Fibroblast of lung (primary cell): Measurements from ENCODE around the gene SHISAL2B.

Source experiments
- CTCF ChIP-seq, 2 donors: IDR thresholded peaks in 1 of 2; conservative IDR thresholded peaks in 1 of 2; 1 replicate in 1 of 2; 2 replicates in 1 of 2; pipeline ENCODE4 v1.5.1; 2011 to 2012; ENCODE audit warnings: low read length in 2 of 2, control low read depth in 1 of 2, inconsistent platforms in 1 of 2, low read depth in 1 of 2, mild to moderate bottlenecking in 1 of 2
- EZH2 ChIP-seq: IDR thresholded peaks from 2 replicates; pipeline ENCODE4 v1.5.1; 2012; ENCODE audit warnings: low read length, control low read depth, mild to moderate bottlenecking; ENCODE audit errors: missing control alignments

GRCh38 chr5:64746446-64746845 lies 56.1 kb downstream of the SHISAL2B start:
- TF ChIP-seq CTCF (conservative IDR thresholded peaks at IDR 0.05 in 1 of 2, IDR thresholded peaks at IDR 0.05 in 1 of 2; ENCODE audit: low read depth in 1 of 2, low read length in 2 of 2), result no peak
- TF ChIP-seq EZH2, result no peak
